ENCODE measurements around the gene ADI1. TPM values are rescaled to one million over a fixed set of nuclear protein-coding genes. Genes with fewer than 3 reads are reported as not detected.
A peak's percentile ranks its signal among the peaks of the same experiment; 100 is the strongest.

Gene ADI1
- total and polyA plus RNA-seq, 2 experiments from 2014 or later, result 106 to 204 TPM

- Histone ChIP-seq H3K4me3 (no peak overlapping the region), H3K27me3 (no peaks in the 10 kb centered on the region), H4K20me1 (ENCODE audit: insufficient read depth, poor library complexity, severe bottlenecking) (no peaks in the 10 kb centered on the region), H3K36me3 (replicated peaks; ENCODE audit: insufficient read depth, low read depth) (no peaks in the 10 kb centered on the region), H3K27ac (no peak overlapping the region), H3K79me2 (no peaks in the 10 kb centered on the region), H3K9me3 (ENCODE audit: low read depth) (no peaks in the 10 kb centered on the region), H3K4me2 (no peak overlapping the region), H3K9me2 (replicated peaks; ENCODE audit: insufficient read depth) (no peaks in the 10 kb centered on the region), H2AFZ (no peak overlapping the region), H3K4me1 (ENCODE audit: insufficient read depth) (no peaks in the 10 kb centered on the region)
- no peak for DNase-seq (ENCODE audit: low spot score)
- TF ChIP-seq CTCF (IDR thresholded peaks at IDR 0.05; ENCODE audit: poor library complexity), result no peak
- no peak for TF ChIP-seq EZH2phosphoT487 (IDR thresholded peaks at IDR 0.05; ENCODE audit: low read depth, severe bottlenecking, unreplicated experiment)
- no peak for TF ChIP-seq EZH2 (IDR thresholded peaks at IDR 0.05; ENCODE audit: borderline replicate concordance)
- 88% methylated on average over 11 of the region's 11 CpGs for WGBS (ENCODE audit: low lambda C conversion rate, missing lambda C conversion rate)
Observed at GRCh38 chr2:3460156-3460555, 59.2 kb downstream of the ADI1 start.

- Histone ChIP-seq H3K36me3 (replicated peaks; ENCODE audit: insufficient read depth, low read depth) (no peaks in the 10 kb centered on the region), H3K4me2 (no peak overlapping the region)
Observed at GRCh38 chr2:3459185-3460015, 59.9 kb downstream of the ADI1 start.

GRCh38 chr2:3458396-3459184 lies 60.7 kb downstream of the ADI1 start:
- H3K9me2 ChIP-seq (replicated peaks; ENCODE audit: insufficient read depth), result no peaks in the 10 kb centered on the region
- TF ChIP-seq EZH2phosphoT487 (IDR thresholded peaks at IDR 0.05; ENCODE audit: low read depth, severe bottlenecking, unreplicated experiment), result no peak
- TF ChIP-seq CTCF (IDR thresholded peaks at IDR 0.05; ENCODE audit: poor library complexity), result no peak
- TF ChIP-seq EZH2 (IDR thresholded peaks at IDR 0.05; ENCODE audit: borderline replicate concordance), result no peak
- no peaks in the 10 kb centered on the region for H3K36me3 ChIP-seq (replicated peaks; ENCODE audit: insufficient read depth, low read depth)

More at GRCh38 chr2:3459185-3460015, 59.9 kb downstream of the ADI1 start:
- no peaks in the 10 kb centered on the region for H3K27me3 ChIP-seq
- H3K27ac ChIP-seq, result no peak overlapping the region
- DNase-seq (ENCODE audit: low spot score), result peak; percentile 3
- H4K20me1 ChIP-seq (ENCODE audit: insufficient read depth, poor library complexity, severe bottlenecking), result no peaks in the 10 kb centered on the region
- no peaks in the 10 kb centered on the region for H3K4me1 ChIP-seq (ENCODE audit: insufficient read depth)
- no peak overlapping the region for H2AFZ ChIP-seq
- no peaks in the 10 kb centered on the region for H3K9me2 ChIP-seq (replicated peaks; ENCODE audit: insufficient read depth)
- H3K79me2 ChIP-seq, result no peaks in the 10 kb centered on the region
- TF ChIP-seq CTCF (IDR thresholded peaks at IDR 0.05; ENCODE audit: poor library complexity) (no peak), EZH2phosphoT487 (IDR thresholded peaks at IDR 0.05; ENCODE audit: low read depth, severe bottlenecking, unreplicated experiment) (no peak), EZH2 (IDR thresholded peaks at IDR 0.05; ENCODE audit: borderline replicate concordance) (no peak)
- WGBS (ENCODE audit: low lambda C conversion rate, missing lambda C conversion rate), result 97% methylated on average over 25 of the region's 25 CpGs
- no peaks in the 10 kb centered on the region for H3K9me3 ChIP-seq (ENCODE audit: low read depth)
- no peak overlapping the region for H3K4me3 ChIP-seq

More at GRCh38 chr2:3458396-3459184, 60.7 kb downstream of the ADI1 start:
- H3K27me3 ChIP-seq, result no peaks in the 10 kb centered on the region
- DNase-seq (ENCODE audit: low spot score), result no peak
- H4K20me1 ChIP-seq (ENCODE audit: insufficient read depth, poor library complexity, severe bottlenecking), result no peaks in the 10 kb centered on the region
- no peak overlapping the region for H3K27ac ChIP-seq
- 92% methylated on average over 10 of the region's 10 CpGs for WGBS (ENCODE audit: low lambda C conversion rate, missing lambda C conversion rate)
- no peaks in the 10 kb centered on the region for H3K4me1 ChIP-seq (ENCODE audit: insufficient read depth)
- H3K79me2 ChIP-seq, result no peaks in the 10 kb centered on the region
- no peak overlapping the region for H2AFZ ChIP-seq
- no peak overlapping the region for H3K4me2 ChIP-seq
- no peak overlapping the region for H3K4me3 ChIP-seq
- no peaks in the 10 kb centered on the region for H3K9me3 ChIP-seq (ENCODE audit: low read depth)
